Measurements from ENCODE around the gene EP400.

GRCh38 chr12:131986361-131986760, 36.6 kb downstream of the EP400 start:
- TF ChIP-seq EZH2 (IDR thresholded peaks at IDR 0.05; ENCODE audit: borderline replicate concordance) (no peak), CTCF (IDR thresholded peaks at IDR 0.05; ENCODE audit: poor library complexity) (no peak)
